Hepatocyte (in vitro differentiated cells): ENCODE data around the gene VENTX.

Experiments used
- EZH2 ChIP-seq: fragments of 200-600 bp; sonication (generic); IDR thresholded peaks from 2 replicates; pipeline ENCODE4 v1.6.1; 2016; ENCODE audit warnings: antibody characterized with exemption, mild to moderate bottlenecking, borderline replicate concordance
- EZH2phosphoT487 ChIP-seq: fragments of 200-600 bp; sonication (generic); IDR thresholded peaks from one replicate; pipeline ENCODE4 v1.6.1; 2018; ENCODE audit warnings: antibody characterized with exemption, mild to moderate bottlenecking, low read depth, moderate library complexity; ENCODE audit not compliant: unreplicated experiment, severe bottlenecking
- TF ChIP-seq, protein P1 (sequence below): fragments of 200-600 bp; sonication (generic); IDR thresholded peaks from 2 replicates; pipeline ENCODE4 v1.5.1; 2016; ENCODE audit warnings: antibody characterized with exemption, mild to moderate bottlenecking; ENCODE audit not compliant: poor library complexity

DNA sequence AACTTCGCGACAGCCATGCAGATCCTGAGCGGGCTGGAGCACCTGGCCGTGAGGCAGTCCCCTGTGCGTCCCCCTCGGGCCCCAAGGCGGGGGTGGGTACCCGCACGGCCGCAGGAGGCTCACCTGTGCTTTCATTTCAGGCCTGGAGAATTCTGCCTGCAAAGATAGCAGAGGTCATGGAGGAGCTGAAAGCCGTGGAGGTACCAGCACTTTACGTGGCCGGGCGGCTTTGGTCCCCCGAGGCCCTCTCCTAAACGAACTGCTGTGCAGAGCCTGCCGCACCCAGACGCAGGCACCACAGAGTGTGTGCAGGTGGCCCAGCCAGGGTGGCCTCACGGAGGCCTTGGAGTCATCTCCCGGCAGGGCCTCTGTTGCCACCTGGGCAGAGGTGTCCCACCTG is 18.8 kb upstream of the VENTX start:
- TF ChIP-seq, protein P1, sequence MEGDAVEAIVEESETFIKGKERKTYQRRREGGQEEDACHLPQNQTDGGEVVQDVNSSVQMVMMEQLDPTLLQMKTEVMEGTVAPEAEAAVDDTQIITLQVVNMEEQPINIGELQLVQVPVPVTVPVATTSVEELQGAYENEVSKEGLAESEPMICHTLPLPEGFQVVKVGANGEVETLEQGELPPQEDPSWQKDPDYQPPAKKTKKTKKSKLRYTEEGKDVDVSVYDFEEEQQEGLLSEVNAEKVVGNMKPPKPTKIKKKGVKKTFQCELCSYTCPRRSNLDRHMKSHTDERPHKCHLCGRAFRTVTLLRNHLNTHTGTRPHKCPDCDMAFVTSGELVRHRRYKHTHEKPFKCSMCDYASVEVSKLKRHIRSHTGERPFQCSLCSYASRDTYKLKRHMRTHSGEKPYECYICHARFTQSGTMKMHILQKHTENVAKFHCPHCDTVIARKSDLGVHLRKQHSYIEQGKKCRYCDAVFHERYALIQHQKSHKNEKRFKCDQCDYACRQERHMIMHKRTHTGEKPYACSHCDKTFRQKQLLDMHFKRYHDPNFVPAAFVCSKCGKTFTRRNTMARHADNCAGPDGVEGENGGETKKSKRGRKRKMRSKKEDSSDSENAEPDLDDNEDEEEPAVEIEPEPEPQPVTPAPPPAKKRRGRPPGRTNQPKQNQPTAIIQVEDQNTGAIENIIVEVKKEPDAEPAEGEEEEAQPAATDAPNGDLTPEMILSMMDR = no peak
- no peak for TF ChIP-seq EZH2phosphoT487
- TF ChIP-seq EZH2 = no peak
